Naive thymus-derived CD4-positive, alpha-beta T cell (primary cell): ENCODE data around the gene FOLR1. TPM values are rescaled to one million over a fixed set of nuclear protein-coding genes. Genes with fewer than 3 reads are reported as not detected.

Experiments
- ATAC-seq: fragments of 150-1000 bp; cut with Tn5 transposase; 2 replicates; pipeline ENCODE4 v1.10.0; 2021; ENCODE audit warnings: mild to moderate bottlenecking, moderate library complexity
- CTCF ChIA-PET: fragments of 350-600 bp; sonication (Branson Sonifier 250); formaldehyde crosslinking; loops from one replicate; lab custom pipeline; 2021; ENCODE audit warnings: antibody characterized with exemption; lab: Charles Lee
- POLR2A ChIA-PET: fragments of 350-600 bp; sonication (Branson Sonifier 250); formaldehyde crosslinking; loops from one replicate; lab custom pipeline; 2021; ENCODE audit warnings: antibody characterized with exemption, inconsistent platforms; lab: Charles Lee
- DNase-seq, 9 donors: peaks; one replicate each; pipeline versions ENCODE4 v3.0.0 to v3.0.0-alpha.2; 2020 to 2022; ENCODE audit warnings: mixed read lengths in 1 of 9
- H3K27ac ChIP-seq: one replicate; pipeline ENCODE4 v1.7.0; 2013; ENCODE audit warnings: mild to moderate bottlenecking, low read depth, low read length, moderate library complexity
- H3K27me3 ChIP-seq, 2 donors: one replicate each; pipeline ENCODE4 v1.7.0; 2013; ENCODE audit warnings: low read length in 2 of 2, mild to moderate bottlenecking in 2 of 2, moderate library complexity in 2 of 2; ENCODE audit not compliant: control insufficient read depth in 2 of 2, insufficient read depth in 2 of 2
- H3K36me3 ChIP-seq, 3 experiments: 1 replicate in 2 of 3; 2 replicates in 1 of 3; pipeline ENCODE4 v1.7.0; 2013; ENCODE audit warnings: low read length in 3 of 3, mild to moderate bottlenecking in 3 of 3, moderate library complexity in 1 of 3; ENCODE audit not compliant: insufficient read depth in 3 of 3, control insufficient read depth in 2 of 3
- H3K4me1 ChIP-seq, 2 donors: one replicate each; pipeline ENCODE4 v1.7.0; 2013; ENCODE audit warnings: low read length in 2 of 2, mild to moderate bottlenecking in 2 of 2, moderate library complexity in 1 of 2; ENCODE audit not compliant: control insufficient read depth in 2 of 2, insufficient read depth in 2 of 2
- H3K4me3 ChIP-seq: 2 replicates; pipeline ENCODE4 v1.7.0; 2013; ENCODE audit warnings: mild to moderate bottlenecking, low read length
- H3K9me3 ChIP-seq, 3 experiments: 1 replicate in 2 of 3; 2 replicates in 1 of 3; pipeline ENCODE4 v1.7.0; 2013; ENCODE audit warnings: low read length in 3 of 3; ENCODE audit not compliant: control insufficient read depth in 2 of 3
- H3K27ac Mint-ChIP-seq, 9 donors: one replicate each; pipeline ENCODE4 v1.8.0; 2020 to 2022; ENCODE audit warnings: mixed read lengths in 9 of 9, mild to moderate bottlenecking in 8 of 9, moderate library complexity in 5 of 9, inconsistent platforms in 2 of 9
- H3K27me3 Mint-ChIP-seq, 5 donors: one replicate each; pipeline ENCODE4 v1.8.0; 2021 to 2022; ENCODE audit warnings: mixed read lengths in 5 of 5, mild to moderate bottlenecking in 1 of 5
- H3K36me3 Mint-ChIP-seq, 5 donors: one replicate each; pipeline ENCODE4 v1.8.0; 2020 to 2022; ENCODE audit warnings: mixed read lengths in 5 of 5, mild to moderate bottlenecking in 3 of 5, inconsistent platforms in 1 of 5
- H3K4me1 Mint-ChIP-seq, 7 donors: one replicate each; pipeline ENCODE4 v1.8.0; 2020 to 2022; ENCODE audit warnings: mixed read lengths in 7 of 7, mild to moderate bottlenecking in 3 of 7, inconsistent platforms in 1 of 7
- H3K4me3 Mint-ChIP-seq, 10 donors: one replicate each; pipeline ENCODE4 v1.8.0; 2020 to 2022; ENCODE audit warnings: mild to moderate bottlenecking in 10 of 10, mixed read lengths in 10 of 10, moderate library complexity in 6 of 10, inconsistent platforms in 2 of 10
- H3K9me3 Mint-ChIP-seq, 11 donors: one replicate each; pipeline ENCODE4 v1.8.0; 2020 to 2022; ENCODE audit warnings: mixed read lengths in 11 of 11, mild to moderate bottlenecking in 4 of 11, inconsistent platforms in 1 of 11, moderate library complexity in 1 of 11
- intact Hi-C, 2 donors: fragments of 100-400 bp; cut with micrococcal nuclease; formaldehyde crosslinking; loops; one replicate each; pipeline ENCODE4 v1.15.1; 2023
- polyA plus RNA-seq, 2 donors: library from polyadenylated mRNA; unstranded; fragments of 300-500 nt; fragmentation: Illumina TruSeq; gene quantifications; one replicate each; pipeline ENCODE4 v1.2.3, GENCODE V29; 2021
- total RNA-seq, 6 experiments: library from RNA in 5 of 6; stranded (reverse) in 5 of 6; gene quantifications; 1 replicate in 5 of 6; 2 replicates in 1 of 6; pipeline ENCODE4 v1.2.3 and lab custom pipeline; 2021 to 2026

The FOLR1 gene
- total and polyA plus RNA-seq, 7 experiments from 2014 or later: not detected

GRCh38 chr11:72238492-72239312, 46.8 kb downstream of the FOLR1 start:
- peaks cover 0 to 42% (median 3%) of the 10 kb centered on the region in 3 experiments for H3K36me3 ChIP-seq
- peak overlapping the region in 2 of 10 donors; percentile 58 to 74 for H3K4me3 Mint-ChIP-seq
- intact Hi-C loops: loop anchor here (1.0 to 5.0 kb wide), 4 partner anchors 14 to 211 kb away; partner anchors contain the start of genes INPPL1 (in 2 of the 2) and CLPB (in 1 of the 2)
- no peak overlapping the region for H3K27ac ChIP-seq
- peaks cover 0 to 15% of the 10 kb centered on the region in 2 donors for H3K4me1 ChIP-seq
- H3K4me3 ChIP-seq: no peak overlapping the region
- H3K27ac Mint-ChIP-seq: peak overlapping the region in 1 of 9 donors; percentile 51
- H3K9me3 ChIP-seq: no peaks in the 10 kb centered on the region
- peaks cover 30 to 44% (median 40%) of the 10 kb centered on the region in 5 donors for H3K27me3 Mint-ChIP-seq
- peaks cover 0 to 16% (median 6%) of the 10 kb centered on the region in 5 donors for H3K36me3 Mint-ChIP-seq
- no peak for DNase-seq
- no peak for ATAC-seq
- POLR2A ChIA-PET: no interaction called here
- CTCF ChIA-PET: interaction anchor here (0.6 to 0.9 kb wide), 3 partner anchors 27 to 684 kb away, joined by 4 to 5 read pairs (median 4); no protein-coding TSS in a partner anchor
- peaks cover 0 to 26% of the 10 kb centered on the region in 2 donors for H3K27me3 ChIP-seq
- peaks cover 0 to 2% (median 0%) of the 10 kb centered on the region in 11 donors for H3K9me3 Mint-ChIP-seq
- peaks cover 15 to 38% (median 32%) of the 10 kb centered on the region in 7 donors for H3K4me1 Mint-ChIP-seq

- no peak overlapping the region for H3K27ac ChIP-seq
- peaks cover 15 to 38% (median 30%) of the 10 kb centered on the region in 7 donors for H3K4me1 Mint-ChIP-seq
- H3K27ac Mint-ChIP-seq: no peak overlapping the region
- peaks cover 0 to 27% of the 10 kb centered on the region in 2 donors for H3K27me3 ChIP-seq
- H3K4me1 ChIP-seq: peaks cover 0 to 15% of the 10 kb centered on the region in 2 donors
- CTCF ChIA-PET: no interaction called here
- H3K27me3 Mint-ChIP-seq: peaks cover 30 to 45% (median 40%) of the 10 kb centered on the region in 5 donors
- peak overlapping the region in 9 of 10 donors; percentile 7 to 79 (median 60) for H3K4me3 Mint-ChIP-seq
- H3K36me3 Mint-ChIP-seq: peaks cover 0 to 15% (median 4%) of the 10 kb centered on the region in 5 donors
- POLR2A ChIA-PET: no interaction called here
- H3K9me3 ChIP-seq: no peaks in the 10 kb centered on the region
- no peak overlapping the region for H3K4me3 ChIP-seq
- peaks cover 0 to 2% (median 0%) of the 10 kb centered on the region in 11 donors for H3K9me3 Mint-ChIP-seq
- peaks cover 0 to 35% (median 3%) of the 10 kb centered on the region in 3 experiments for H3K36me3 ChIP-seq
- DNase-seq (no peak), ATAC-seq (peak; percentile 2)
- intact Hi-C loops: loop anchor here (5.0 kb wide), 2 partner anchors 193 to 212 kb away; partner anchors contain the start of gene CLPB (in 1 of the 2)
Measured at GRCh38 chr11:72239313-72239848, 47.4 kb downstream of the FOLR1 start.

DNA sequence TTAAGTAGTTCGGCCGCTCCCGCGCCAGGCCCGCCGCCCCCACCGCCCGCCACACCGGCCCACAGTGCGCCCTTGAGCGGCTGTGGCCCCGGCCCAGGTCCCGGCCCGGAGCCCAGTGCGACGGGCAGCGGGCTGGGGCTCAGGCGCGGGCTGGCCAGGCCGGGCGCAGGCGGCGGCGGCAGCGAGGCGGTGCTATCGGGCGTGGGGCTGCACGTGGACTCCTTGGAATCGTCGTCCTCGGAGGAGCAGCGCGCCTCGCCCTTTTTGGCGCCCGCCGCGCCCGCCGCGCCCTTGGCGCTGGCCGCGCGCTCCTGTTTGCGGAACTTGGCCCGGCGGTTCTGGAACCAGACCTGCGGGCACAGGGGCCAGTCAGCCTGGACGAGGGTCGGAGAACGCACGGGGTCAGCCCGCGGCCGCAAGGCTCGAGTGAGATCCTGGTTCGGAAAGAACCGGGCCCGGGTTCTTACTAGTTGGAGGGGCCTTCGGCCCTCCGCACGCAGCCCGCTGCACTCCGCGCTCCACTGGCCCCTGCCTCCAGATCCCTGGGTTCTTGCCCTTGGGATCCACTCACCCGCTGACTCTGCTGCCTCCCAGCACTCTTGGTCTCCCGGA, 48.0 kb downstream of the FOLR1 start:
- ATAC-seq: peak; percentile 44
- CTCF ChIA-PET: no interaction called here
- no peak overlapping the region for H3K27ac Mint-ChIP-seq
- H3K27me3 Mint-ChIP-seq: peaks cover 30 to 51% (median 40%) of the 10 kb centered on the region in 5 donors
- DNase-seq: no peak
- peaks cover 20 to 44% (median 32%) of the 10 kb centered on the region in 7 donors for H3K4me1 Mint-ChIP-seq
- intact Hi-C loops: loop anchor here (5.0 kb wide), 2 partner anchors 192 to 213 kb away; partner anchors contain the start of gene CLPB (in 1 of the 2)
- Histone ChIP-seq H3K27ac (no peak overlapping the region), H3K36me3 (peaks cover 0 to 29% (median 0%) of the 10 kb centered on the region in 3 experiments), H3K4me1 (peaks cover 0 to 15% of the 10 kb centered on the region in 2 donors), H3K27me3 (peaks cover 0 to 33% of the 10 kb centered on the region in 2 donors), H3K9me3 (no peaks in the 10 kb centered on the region), H3K4me3 (no peak overlapping the region)
- peaks cover 0 to 2% (median 0%) of the 10 kb centered on the region in 11 donors for H3K9me3 Mint-ChIP-seq
- peak overlapping the region in 9 of 10 donors; percentile 16 to 86 (median 70) for H3K4me3 Mint-ChIP-seq
- H3K36me3 Mint-ChIP-seq: peaks cover 0 to 11% (median 0%) of the 10 kb centered on the region in 5 donors
- POLR2A ChIA-PET: interaction anchor here (0.8 kb wide), 1 partner anchor 11 kb away, joined by 3 read pairs; no protein-coding TSS in a partner anchor

DNA sequence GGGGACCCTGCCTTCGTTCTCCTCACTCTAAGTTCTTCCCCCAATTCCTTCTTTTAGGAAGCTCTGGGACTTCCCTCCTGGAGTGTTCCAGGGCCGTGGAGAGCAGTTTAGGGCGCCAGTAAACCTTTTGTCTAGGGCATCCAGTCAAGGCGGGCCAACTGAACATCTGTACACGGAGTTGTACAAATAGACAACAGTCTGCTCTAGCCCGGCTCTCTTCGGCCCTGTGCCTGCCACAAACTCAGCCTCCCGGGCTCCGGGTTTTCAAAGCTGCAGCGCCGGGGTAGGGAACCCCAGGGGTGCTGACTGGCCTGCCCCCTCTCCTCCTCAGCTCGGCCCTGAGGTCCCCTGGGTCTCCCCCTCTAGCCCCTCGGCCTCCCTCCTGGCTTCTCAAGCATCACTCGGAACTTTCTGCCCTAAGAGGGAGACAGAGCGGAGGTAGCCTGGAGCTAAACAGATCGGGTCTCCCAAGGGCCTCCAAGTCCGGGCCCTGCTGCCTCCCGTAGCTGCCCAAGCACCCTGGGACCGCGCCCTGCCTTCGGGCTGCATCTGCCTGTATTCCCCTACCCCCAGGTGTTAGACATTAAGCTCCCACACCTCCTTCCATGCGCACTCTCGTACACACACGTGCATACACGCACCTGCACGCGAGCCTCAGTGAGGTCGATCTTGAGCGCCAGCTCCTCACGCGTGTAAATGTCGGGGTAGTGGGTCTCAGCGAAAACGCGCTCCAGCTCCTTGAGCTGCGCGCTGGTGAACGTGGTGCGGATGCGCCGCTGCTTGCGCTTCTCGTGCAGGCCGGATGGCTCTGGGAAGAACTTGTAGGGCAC, 48.7 kb downstream of the FOLR1 start:
- H3K36me3 ChIP-seq: peaks cover 0 to 22% (median 0%) of the 10 kb centered on the region in 3 experiments
- no peak overlapping the region for H3K27ac ChIP-seq
- H3K4me3 Mint-ChIP-seq: peak overlapping the region; percentile 68 to 86 (median 76)
- peaks cover 0 to 2% (median 0%) of the 10 kb centered on the region in 11 donors for H3K9me3 Mint-ChIP-seq
- H3K4me1 Mint-ChIP-seq: peaks cover 20 to 44% (median 32%) of the 10 kb centered on the region in 7 donors
- H3K4me1 ChIP-seq: peaks cover 0 to 15% of the 10 kb centered on the region in 2 donors
- no peaks in the 10 kb centered on the region for H3K9me3 ChIP-seq
- POLR2A ChIA-PET: interaction anchor here (0.7 to 1.1 kb wide), 4 partner anchors 8 to 17 kb away, joined by 3 to 5 read pairs (median 3); partner anchors contain the start of gene INPPL1
- H3K27me3 ChIP-seq: peaks cover 0 to 34% of the 10 kb centered on the region in 2 donors
- peaks cover 0 to 11% (median 0%) of the 10 kb centered on the region in 5 donors for H3K36me3 Mint-ChIP-seq
- CTCF ChIA-PET: no interaction called here
- peak; percentile 24 for ATAC-seq
- peak overlapping the region; percentile 24 for H3K4me3 ChIP-seq
- peak overlapping the region in 1 of 9 donors; percentile 70 for H3K27ac Mint-ChIP-seq
- H3K27me3 Mint-ChIP-seq: peaks cover 30 to 51% (median 40%) of the 10 kb centered on the region in 5 donors
- DNase-seq: peak in 1 of 9 donors; percentile 16
- intact Hi-C loops: no loop called here

DNA sequence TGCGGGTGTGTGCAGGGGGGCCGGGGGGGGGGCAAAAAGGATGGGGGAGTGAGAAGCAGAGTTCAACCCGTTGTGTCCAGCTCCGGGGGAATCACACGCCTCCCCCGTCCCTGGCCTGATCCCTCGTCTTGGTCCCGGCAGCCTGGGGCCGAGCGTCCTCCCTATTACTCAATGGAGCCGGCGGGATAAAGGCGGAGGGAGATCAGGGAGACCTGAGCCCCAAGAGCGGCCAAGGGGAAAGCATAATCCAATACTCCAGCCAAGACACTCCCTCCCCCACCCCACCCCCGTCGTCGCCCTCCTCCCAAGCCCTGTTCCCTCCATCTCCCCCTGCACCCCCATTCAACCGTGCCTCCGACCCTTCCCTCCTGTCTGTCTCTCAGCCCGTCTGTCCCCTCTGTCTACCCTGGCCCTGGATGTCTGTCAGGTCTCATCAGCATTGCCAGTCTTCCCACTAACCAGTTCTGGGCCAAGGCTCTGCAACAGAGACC, 49.4 kb downstream of the FOLR1 start:
- peaks cover 0 to 10% (median 0%) of the 10 kb centered on the region in 5 donors for H3K36me3 Mint-ChIP-seq
- Histone ChIP-seq H3K27ac (no peak overlapping the region), H3K36me3 (peaks cover 0 to 16% (median 0%) of the 10 kb centered on the region in 3 experiments), H3K27me3 (peaks cover 0 to 34% of the 10 kb centered on the region in 2 donors), H3K4me1 (peaks cover 0 to 15% of the 10 kb centered on the region in 2 donors), H3K9me3 (no peaks in the 10 kb centered on the region), H3K4me3 (no peak overlapping the region)
- peak overlapping the region in 7 of 10 donors; percentile 15 to 86 (median 68) for H3K4me3 Mint-ChIP-seq
- DNase-seq (no peak), ATAC-seq (no peak)
- H3K27me3 Mint-ChIP-seq: peaks cover 30 to 51% (median 40%) of the 10 kb centered on the region in 5 donors
- no peak overlapping the region for H3K27ac Mint-ChIP-seq
- ChIA-PET POLR2A (interaction anchor here (0.7 to 1.1 kb wide), 4 partner anchors 8 to 18 kb away, joined by 3 to 5 read pairs (median 3); partner anchors contain the start of gene INPPL1), CTCF (no interaction called here)
- H3K9me3 Mint-ChIP-seq: peaks cover 0 to 2% (median 0%) of the 10 kb centered on the region in 11 donors
- H3K4me1 Mint-ChIP-seq: peaks cover 20 to 44% (median 32%) of the 10 kb centered on the region in 7 donors
- intact Hi-C loops: no loop called here
